Mesenteric fat pad (tissue), 1 donor: ENCODE measurements around the gene GABRG2. TPM values are rescaled to one million over a fixed set of nuclear protein-coding genes. Genes with fewer than 3 reads are reported as not detected.
"Not testable (repeated sequence)": the region's sequence is repeated elsewhere in the genome, so short reads cannot be mapped to it uniquely, and the experiment has no call there.

ENCODE experiments used
- DNase-seq: peaks from one replicate; pipeline ENCODE4 v3.0.0-alpha.2; 2020; ENCODE audit warnings: low spot score
- long read RNA-seq: library from polyadenylated mRNA; unstranded; transcript quantifications from one replicate; pipeline ENCODE4 v2.0.0, GENCODE V29; 2020
- total RNA-seq: library from RNA; stranded (reverse); fragmentation: NEBNext Ultra II Directional; extraction: Animal tissue kit (Norgen Biotek cat#: 25700); gene quantifications from one replicate; pipeline ENCODE4 v1.2.1, GENCODE V29; 2021
- donor health status: DM: yes; HTN: yes; CAD: no.

Gene GABRG2
- total RNA-seq = not detected
- long read RNA-seq = 0 reads

- DNase-seq = no peak
Measured at GRCh38 chr5:162067655-162068411, at the start of gene GABRG2. Gene GABRG2, plus strand, starts transcription at chr5:162067773. Its CDS starts 227 bp downstream, at chr5:162068000.

- no peak for DNase-seq
Measured at GRCh38 chr5:162025312-162025711, 42.3 kb upstream of the GABRG2 start.

GRCh38 chr5:162026803-162027202 is 40.8 kb upstream of the GABRG2 start:
- DNase-seq = no peak

DNA sequence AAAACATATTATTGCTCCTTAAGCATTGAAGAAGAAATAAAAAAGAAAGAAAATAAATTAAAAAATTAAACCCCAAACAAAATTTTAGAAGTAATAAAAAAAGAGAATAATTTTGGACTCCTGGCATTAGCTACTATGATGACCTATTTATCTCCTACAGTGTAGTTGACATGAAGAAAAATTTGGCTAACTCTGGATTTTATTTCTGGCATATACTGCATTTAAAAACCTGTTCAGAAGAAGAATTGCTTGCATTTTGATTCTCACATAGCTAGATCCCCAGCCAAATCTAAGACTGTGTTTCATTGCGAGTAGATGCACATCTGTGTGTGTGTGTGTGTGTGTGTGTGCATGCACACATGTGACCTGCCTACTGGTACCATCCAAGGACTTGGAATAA is 30.1 kb upstream of the GABRG2 start:
- no peak for DNase-seq

DNA sequence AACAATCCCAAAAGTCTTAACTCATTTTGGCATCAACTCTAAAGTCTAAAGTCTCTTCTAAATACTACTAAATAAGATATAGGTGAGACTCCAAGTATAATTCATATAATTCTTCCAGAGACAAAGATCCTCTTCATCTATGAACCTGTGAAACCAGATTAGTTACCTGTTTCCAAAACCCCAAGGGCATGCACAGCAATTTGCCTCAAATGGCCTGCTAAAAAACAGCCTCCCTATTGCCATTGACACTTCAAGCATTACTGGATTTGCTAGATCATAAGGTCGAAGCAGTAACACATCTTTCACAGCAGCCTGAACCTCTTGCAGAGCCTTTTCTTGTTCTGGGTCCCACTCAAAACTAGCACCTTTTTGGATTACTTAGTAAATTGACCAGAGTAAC is 20.3 kb upstream of the GABRG2 start:
- DNase-seq = no peak

DNA sequence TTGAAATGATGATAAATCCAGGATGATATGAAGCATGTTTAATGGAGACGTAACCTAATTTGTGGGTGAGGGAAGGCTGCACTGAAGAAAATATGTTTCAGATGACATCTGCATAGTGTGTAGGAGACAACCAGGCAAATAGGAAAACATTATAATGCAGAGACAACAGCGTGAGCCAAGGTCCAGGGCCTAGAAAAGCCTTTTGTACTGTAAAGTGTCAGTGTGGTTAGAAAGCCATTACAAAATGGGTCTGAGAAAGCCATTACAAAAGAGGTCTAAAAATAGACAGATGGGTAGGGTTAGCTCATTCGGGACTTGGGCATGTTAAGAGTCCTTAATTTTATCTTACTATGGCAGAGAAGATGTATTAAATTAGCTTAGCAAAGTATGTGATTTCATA is 14.9 kb upstream of the GABRG2 start:
- no peak for DNase-seq

- DNase-seq = not testable (repeated sequence)
Measured at GRCh38 chr5:162055095-162055494, 12.5 kb upstream of the GABRG2 start.

DNA sequence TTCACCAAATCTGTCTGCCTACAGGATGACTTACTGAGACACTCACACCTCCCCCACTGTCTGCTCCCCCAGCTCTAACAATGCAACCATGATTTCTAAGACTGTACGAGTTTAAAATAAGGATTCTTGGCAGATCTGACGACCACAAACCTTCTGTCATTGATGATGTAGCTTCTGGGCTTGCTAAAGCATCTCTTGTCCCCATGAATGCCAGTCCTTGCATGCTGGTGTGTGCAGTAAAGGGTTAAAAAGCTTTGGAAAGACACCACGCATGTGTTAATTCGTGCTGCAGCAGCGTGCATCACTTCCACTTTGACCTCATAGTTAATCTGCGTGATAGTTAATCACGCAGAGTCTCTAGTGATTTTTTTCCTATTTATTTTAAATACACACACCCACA is 411 bp upstream of the GABRG2 start:
- no peak for DNase-seq

DNA sequence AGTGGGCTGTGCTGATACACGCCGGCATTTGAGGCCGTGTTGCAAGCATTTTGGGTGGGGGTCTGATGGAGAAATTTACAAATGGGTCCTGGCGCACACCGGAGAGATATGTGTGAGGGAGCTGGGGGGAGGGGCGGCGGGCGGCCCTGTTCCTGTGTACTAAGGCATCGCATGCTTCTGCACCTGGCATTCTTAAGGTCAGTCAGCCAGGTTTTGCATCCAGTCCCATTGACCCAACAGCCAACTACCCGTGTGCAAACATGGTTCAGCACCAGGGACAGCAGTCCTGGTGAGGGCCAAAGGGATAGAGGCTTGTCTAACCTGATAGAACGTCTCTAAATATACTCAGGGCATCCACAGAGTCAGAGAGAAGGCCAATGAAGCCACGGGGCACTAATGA is 839 bp downstream of the GABRG2 start:
- no peak for DNase-seq

GRCh38 chr5:162068936-162069335 is 1.4 kb downstream of the GABRG2 start:
- DNase-seq = no peak

- DNase-seq = no peak
Measured at GRCh38 chr5:162078805-162079204, 11.2 kb downstream of the GABRG2 start.

DNA sequence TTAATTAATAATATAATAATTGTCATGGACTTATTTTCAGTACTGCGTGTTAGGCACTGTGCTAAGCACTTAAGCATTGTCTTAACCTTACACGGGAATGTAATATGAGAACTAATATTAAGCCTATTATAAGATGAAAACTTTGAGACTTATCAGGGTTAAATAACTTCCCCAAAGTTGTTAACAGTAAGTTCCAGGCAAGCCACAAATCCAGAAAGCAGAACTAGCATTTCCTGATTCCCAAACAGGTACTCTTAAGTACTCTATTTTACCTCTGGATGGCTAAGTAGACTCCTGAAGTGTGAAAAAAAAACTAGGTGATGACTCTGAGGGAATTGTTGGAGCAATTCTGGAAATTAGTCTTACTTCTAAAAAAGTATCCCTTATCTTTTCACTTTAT is 23.8 kb downstream of the GABRG2 start:
- no peak for DNase-seq

GRCh38 chr5:162096448-162096847 is 28.9 kb downstream of the GABRG2 start:
- no peak for DNase-seq

GRCh38 chr5:162107591-162107990 is 40.0 kb downstream of the GABRG2 start:
- no peak for DNase-seq

- no peak for DNase-seq
Measured at GRCh38 chr5:162119801-162120200, 52.2 kb downstream of the GABRG2 start.

GRCh38 chr5:162128117-162128516 is 60.5 kb downstream of the GABRG2 start:
- no peak for DNase-seq

- DNase-seq = no peak
Measured at GRCh38 chr5:162132348-162132747, 64.8 kb downstream of the GABRG2 start.

GRCh38 chr5:162139190-162139589 is 71.6 kb downstream of the GABRG2 start:
- no peak for DNase-seq

- no peak for DNase-seq
Measured at GRCh38 chr5:162154242-162154641, 86.7 kb downstream of the GABRG2 start.

GRCh38 chr5:162160401-162160800 is 92.8 kb downstream of the GABRG2 start:
- DNase-seq = no peak

GRCh38 chr5:162163663-162164062 is 96.1 kb downstream of the GABRG2 start:
- no peak for DNase-seq

- DNase-seq = no peak
Measured at GRCh38 chr5:162174358-162174974, 106.9 kb downstream of the GABRG2 start.

- no peak for DNase-seq
Measured at GRCh38 chr5:162187371-162187770, 119.8 kb downstream of the GABRG2 start.
